Activated CD8-positive, alpha-beta memory T cell treated with anti-CD3 and anti-CD28 coated beads, Interleukin-2, amount 10 ng/mL, durations not matched to agents 7 days and 5 days (primary cell): ENCODE data around the gene DROSHA. TPM values are rescaled to one million over a fixed set of nuclear protein-coding genes. Genes with fewer than 3 reads are reported as not detected.
A peak's percentile ranks its signal among the peaks of the same experiment; 100 is the strongest.
"Not testable (repeated sequence)": the region's sequence is repeated elsewhere in the genome, so short reads cannot be mapped to it uniquely, and the experiment has no call there.

Experiments
- ATAC-seq: fragments of 150-1000 bp; cut with Tn5 transposase; one replicate; pipeline ENCODE4 v1.10.0; 2021; ENCODE audit warnings: moderate library complexity
- CTCF ChIA-PET: fragments of 350-600 bp; sonication (Branson Sonifier 250); formaldehyde crosslinking; loops from one replicate; lab custom pipeline; 2021; ENCODE audit warnings: antibody characterized with exemption; lab: Charles Lee
- DNase-seq: peaks from one replicate; pipeline ENCODE4 v3.0.0-alpha.2; 2020
- H3K27ac Mint-ChIP-seq: one replicate; pipeline ENCODE4 v1.8.0; 2021; ENCODE audit warnings: mild to moderate bottlenecking, mixed read lengths
- H3K27me3 Mint-ChIP-seq: one replicate; pipeline ENCODE4 v1.8.0; 2021; ENCODE audit warnings: mixed read lengths
- H3K36me3 Mint-ChIP-seq: one replicate; pipeline ENCODE4 v1.8.0; 2021; ENCODE audit warnings: mild to moderate bottlenecking, mixed read lengths
- H3K4me1 Mint-ChIP-seq: one replicate; pipeline ENCODE4 v1.8.0; 2021; ENCODE audit warnings: mixed read lengths
- H3K4me3 Mint-ChIP-seq: one replicate; pipeline ENCODE4 v1.8.0; 2021; ENCODE audit warnings: mild to moderate bottlenecking, moderate library complexity, mixed read lengths
- H3K9me3 Mint-ChIP-seq: one replicate; pipeline ENCODE4 v1.8.0; 2022; ENCODE audit warnings: low read depth, mixed read lengths
- total RNA-seq, 2 experiments: library from RNA; stranded (reverse); gene quantifications; one replicate each; pipeline ENCODE4 v1.2.3, GENCODE V29; 2021

Gene DROSHA, protein sequence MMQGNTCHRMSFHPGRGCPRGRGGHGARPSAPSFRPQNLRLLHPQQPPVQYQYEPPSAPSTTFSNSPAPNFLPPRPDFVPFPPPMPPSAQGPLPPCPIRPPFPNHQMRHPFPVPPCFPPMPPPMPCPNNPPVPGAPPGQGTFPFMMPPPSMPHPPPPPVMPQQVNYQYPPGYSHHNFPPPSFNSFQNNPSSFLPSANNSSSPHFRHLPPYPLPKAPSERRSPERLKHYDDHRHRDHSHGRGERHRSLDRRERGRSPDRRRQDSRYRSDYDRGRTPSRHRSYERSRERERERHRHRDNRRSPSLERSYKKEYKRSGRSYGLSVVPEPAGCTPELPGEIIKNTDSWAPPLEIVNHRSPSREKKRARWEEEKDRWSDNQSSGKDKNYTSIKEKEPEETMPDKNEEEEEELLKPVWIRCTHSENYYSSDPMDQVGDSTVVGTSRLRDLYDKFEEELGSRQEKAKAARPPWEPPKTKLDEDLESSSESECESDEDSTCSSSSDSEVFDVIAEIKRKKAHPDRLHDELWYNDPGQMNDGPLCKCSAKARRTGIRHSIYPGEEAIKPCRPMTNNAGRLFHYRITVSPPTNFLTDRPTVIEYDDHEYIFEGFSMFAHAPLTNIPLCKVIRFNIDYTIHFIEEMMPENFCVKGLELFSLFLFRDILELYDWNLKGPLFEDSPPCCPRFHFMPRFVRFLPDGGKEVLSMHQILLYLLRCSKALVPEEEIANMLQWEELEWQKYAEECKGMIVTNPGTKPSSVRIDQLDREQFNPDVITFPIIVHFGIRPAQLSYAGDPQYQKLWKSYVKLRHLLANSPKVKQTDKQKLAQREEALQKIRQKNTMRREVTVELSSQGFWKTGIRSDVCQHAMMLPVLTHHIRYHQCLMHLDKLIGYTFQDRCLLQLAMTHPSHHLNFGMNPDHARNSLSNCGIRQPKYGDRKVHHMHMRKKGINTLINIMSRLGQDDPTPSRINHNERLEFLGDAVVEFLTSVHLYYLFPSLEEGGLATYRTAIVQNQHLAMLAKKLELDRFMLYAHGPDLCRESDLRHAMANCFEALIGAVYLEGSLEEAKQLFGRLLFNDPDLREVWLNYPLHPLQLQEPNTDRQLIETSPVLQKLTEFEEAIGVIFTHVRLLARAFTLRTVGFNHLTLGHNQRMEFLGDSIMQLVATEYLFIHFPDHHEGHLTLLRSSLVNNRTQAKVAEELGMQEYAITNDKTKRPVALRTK (N-terminal part only)
- 10 to 100 TPM; 73.2 to 76.3 TPM for total RNA-seq

DNA sequence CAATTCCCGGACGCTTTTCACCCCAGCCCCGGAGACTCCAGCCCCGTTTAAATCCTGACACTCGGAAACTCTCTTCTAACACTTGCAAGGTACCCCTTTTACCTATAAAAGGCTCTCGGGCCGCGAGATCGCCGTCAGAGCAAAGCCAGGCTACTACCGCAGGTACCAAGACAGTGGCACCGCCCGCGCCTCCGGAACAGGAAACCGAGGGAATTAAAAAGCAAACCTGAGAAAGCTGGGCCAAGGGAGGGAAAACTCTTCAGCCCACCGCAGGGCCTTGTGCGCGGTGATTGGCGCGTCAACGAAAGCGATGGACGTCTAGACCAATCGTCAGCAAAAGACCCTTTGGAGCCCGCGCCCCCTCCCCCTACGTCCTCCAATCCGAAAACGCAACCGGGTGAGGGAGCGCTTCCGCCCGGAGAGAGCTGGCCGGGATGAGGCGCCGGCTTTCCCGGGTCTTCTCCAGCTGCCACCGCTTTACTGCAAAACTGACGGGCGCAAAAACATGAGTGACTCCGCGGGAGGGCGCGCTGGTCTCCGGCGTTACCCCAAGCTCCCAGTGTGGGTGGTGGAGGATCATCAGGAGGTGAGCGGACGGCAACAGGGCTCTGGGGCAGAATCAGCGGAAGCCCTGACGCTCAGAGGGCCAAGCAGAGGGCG is at the start of gene DROSHA, which contains the start of gene C5orf22:
TSS of gene DROSHA (minus strand) at position 206 of the 660 bp plus-strand sequence. CDS start 3,034 bp downstream, outside the sequence.
TSS of gene C5orf22 (plus strand) at position 414 of the 660 bp plus-strand sequence. CDS start at position 506, 92 bp downstream.
- H3K36me3 Mint-ChIP-seq: peaks cover 38% of the 10 kb centered on the region
- no peaks in the 10 kb centered on the region for H3K27me3 Mint-ChIP-seq
- H3K4me3 Mint-ChIP-seq: peak within 1 kb of the TSS; percentile 90
- DNase-seq (peak; percentile 95), ATAC-seq (peak; percentile 96)
- no peaks in the 10 kb centered on the region for H3K9me3 Mint-ChIP-seq
- peak within 1 kb of the TSS; percentile 94 for H3K27ac Mint-ChIP-seq
- CTCF ChIA-PET: interaction anchor here (1.3 to 1.4 kb wide), 3 partner anchors 12 to 561 kb away, joined by 3 to 6 read pairs (median 4); no protein-coding TSS in a partner anchor
- H3K4me1 Mint-ChIP-seq: peaks cover 41% of the 10 kb centered on the region

DNA sequence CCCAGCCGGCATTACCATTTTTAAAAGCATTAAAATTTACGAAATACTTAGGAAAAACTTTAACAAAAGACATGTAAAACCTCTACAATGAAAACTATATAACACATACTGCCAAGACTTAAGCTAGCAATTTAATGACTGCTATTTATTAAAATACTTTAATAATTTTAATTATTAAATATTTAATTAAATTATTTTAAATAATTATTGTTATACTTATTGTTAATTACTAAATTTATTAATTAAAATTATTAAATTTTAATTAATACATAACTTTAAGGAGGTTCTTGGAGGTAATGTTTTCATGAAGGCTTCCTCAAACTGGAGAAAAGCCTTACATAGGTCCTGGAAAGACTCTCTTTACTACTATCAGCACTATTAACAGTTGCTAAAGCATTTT is 47.7 kb upstream of the DROSHA start:
- H3K36me3 Mint-ChIP-seq: no peaks in the 10 kb centered on the region
- ATAC-seq (no peak), DNase-seq (no peak)
- H3K27me3 Mint-ChIP-seq: peaks cover 29% of the 10 kb centered on the region
- no peak overlapping the region for H3K4me3 Mint-ChIP-seq
- peaks cover 4% of the 10 kb centered on the region for H3K4me1 Mint-ChIP-seq
- no peaks in the 10 kb centered on the region for H3K9me3 Mint-ChIP-seq
- CTCF ChIA-PET: no interaction called here
- no peak overlapping the region for H3K27ac Mint-ChIP-seq

GRCh38 chr5:31577438-31577837 is 45.5 kb upstream of the DROSHA start:
- Mint-ChIP-seq H3K27me3 (peaks cover 20% of the 10 kb centered on the region), H3K4me1 (peaks cover 4% of the 10 kb centered on the region), H3K36me3 (no peaks in the 10 kb centered on the region), H3K4me3 (no peak overlapping the region), H3K27ac (no peak overlapping the region), H3K9me3 (no peaks in the 10 kb centered on the region)
- CTCF ChIA-PET: no interaction called here
- ATAC-seq (no peak), DNase-seq (no peak)

DNA sequence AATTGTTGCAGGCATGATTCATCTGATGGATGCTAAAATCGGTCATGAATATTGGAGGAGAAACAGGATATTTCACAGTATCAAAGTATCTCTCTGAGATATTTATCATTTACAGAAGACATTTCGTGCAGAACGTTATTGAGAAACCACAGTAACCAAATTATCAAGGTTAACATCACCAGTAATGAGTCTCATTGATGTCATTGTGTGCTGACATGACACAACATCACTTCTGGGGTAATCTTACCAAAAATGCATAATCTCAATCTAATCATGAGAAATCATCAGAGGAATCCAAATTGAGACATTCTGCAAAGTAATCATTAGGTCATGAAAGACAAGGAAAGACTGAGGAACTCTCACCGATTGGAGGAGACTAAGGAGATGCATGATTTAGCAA is 42.9 kb upstream of the DROSHA start:
- Mint-ChIP-seq H3K4me1 (peaks cover 4% of the 10 kb centered on the region), H3K9me3 (no peaks in the 10 kb centered on the region), H3K36me3 (no peaks in the 10 kb centered on the region), H3K27ac (no peak overlapping the region), H3K27me3 (peaks cover 15% of the 10 kb centered on the region), H3K4me3 (no peak overlapping the region)
- ATAC-seq: no peak
- CTCF ChIA-PET: no interaction called here
- DNase-seq: no peak

- no peaks in the 10 kb centered on the region for H3K9me3 Mint-ChIP-seq
- DNase-seq (no peak), ATAC-seq (no peak)
- peaks cover 15% of the 10 kb centered on the region for H3K27me3 Mint-ChIP-seq
- CTCF ChIA-PET: no interaction called here
- H3K27ac Mint-ChIP-seq: no peak overlapping the region
- peaks cover 4% of the 10 kb centered on the region for H3K4me1 Mint-ChIP-seq
- H3K4me3 Mint-ChIP-seq: no peak overlapping the region
- H3K36me3 Mint-ChIP-seq: no peaks in the 10 kb centered on the region
These were observed 41.7 kb upstream of the DROSHA start for GRCh38 chr5:31573494-31574142.

GRCh38 chr5:31569068-31569467 is 37.2 kb upstream of the DROSHA start:
- H3K27me3 Mint-ChIP-seq: no peaks in the 10 kb centered on the region
- ATAC-seq (no peak), DNase-seq (no peak)
- H3K4me1 Mint-ChIP-seq: no peaks in the 10 kb centered on the region
- H3K4me3 Mint-ChIP-seq: no peak overlapping the region
- CTCF ChIA-PET: no interaction called here
- H3K9me3 Mint-ChIP-seq: peaks cover 9% of the 10 kb centered on the region
- peaks cover 2% of the 10 kb centered on the region for H3K36me3 Mint-ChIP-seq
- no peak overlapping the region for H3K27ac Mint-ChIP-seq

GRCh38 chr5:31568302-31568835 is 36.5 kb upstream of the DROSHA start:
- H3K4me3 Mint-ChIP-seq: no peak overlapping the region
- DNase-seq (no peak), ATAC-seq (no peak)
- no peak overlapping the region for H3K27ac Mint-ChIP-seq
- no peaks in the 10 kb centered on the region for H3K27me3 Mint-ChIP-seq
- H3K4me1 Mint-ChIP-seq: no peaks in the 10 kb centered on the region
- CTCF ChIA-PET: no interaction called here
- peaks cover 9% of the 10 kb centered on the region for H3K9me3 Mint-ChIP-seq
- H3K36me3 Mint-ChIP-seq: peaks cover 2% of the 10 kb centered on the region

DNA sequence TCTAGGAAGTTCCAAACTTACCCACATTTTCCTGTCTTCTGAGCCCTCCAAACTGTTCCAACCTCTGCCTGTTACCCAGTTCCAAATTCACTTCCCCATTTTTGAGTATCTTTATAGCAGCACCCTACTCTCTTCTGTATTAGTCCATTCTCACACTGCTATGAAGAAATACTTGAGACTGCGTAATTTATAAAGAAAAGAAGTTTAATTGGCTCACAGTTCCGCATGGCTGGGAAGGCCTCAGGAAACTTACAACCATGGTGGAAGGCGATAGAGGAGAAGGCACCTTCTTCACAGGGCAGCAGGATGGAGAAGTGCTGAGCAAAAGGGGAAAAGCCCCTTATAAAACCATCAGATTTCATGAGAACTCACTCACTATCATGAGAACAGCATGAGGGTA is 34.5 kb upstream of the DROSHA start:
- H3K36me3 Mint-ChIP-seq, H3K27me3 Mint-ChIP-seq: not testable (repeated sequence)

GRCh38 chr5:31563216-31563615 is 31.3 kb upstream of the DROSHA start:
- Mint-ChIP-seq H3K4me1 (no peaks in the 10 kb centered on the region), H3K27ac (no peak overlapping the region), H3K27me3 (no peaks in the 10 kb centered on the region), H3K36me3 (peaks cover 2% of the 10 kb centered on the region), H3K4me3 (no peak overlapping the region), H3K9me3 (peaks cover 9% of the 10 kb centered on the region)
- CTCF ChIA-PET: no interaction called here
- ATAC-seq (no peak), DNase-seq (no peak)

More for the DNA sequence above, 34.5 kb upstream of the DROSHA start:
- ATAC-seq, H3K27ac Mint-ChIP-seq, CTCF ChIA-PET, DNase-seq, H3K4me3 Mint-ChIP-seq, H3K4me1 Mint-ChIP-seq, H3K9me3 Mint-ChIP-seq: not testable (repeated sequence)

- no peak overlapping the region for H3K4me3 Mint-ChIP-seq
- ATAC-seq (no peak), DNase-seq (no peak)
- H3K9me3 Mint-ChIP-seq: peaks cover 9% of the 10 kb centered on the region
- no peaks in the 10 kb centered on the region for H3K27me3 Mint-ChIP-seq
- H3K4me1 Mint-ChIP-seq: no peaks in the 10 kb centered on the region
- CTCF ChIA-PET: no interaction called here
- H3K36me3 Mint-ChIP-seq: peaks cover 7% of the 10 kb centered on the region
- H3K27ac Mint-ChIP-seq: no peak overlapping the region
These were observed 30.1 kb upstream of the DROSHA start for GRCh38 chr5:31561946-31562345.

GRCh38 chr5:31559942-31560341 is 28.0 kb upstream of the DROSHA start:
- peaks cover 2% of the 10 kb centered on the region for H3K9me3 Mint-ChIP-seq
- H3K4me3 Mint-ChIP-seq: no peak overlapping the region
- no peak overlapping the region for H3K27ac Mint-ChIP-seq
- no peaks in the 10 kb centered on the region for H3K27me3 Mint-ChIP-seq
- H3K4me1 Mint-ChIP-seq: no peaks in the 10 kb centered on the region
- ATAC-seq: no peak
- peaks cover 23% of the 10 kb centered on the region for H3K36me3 Mint-ChIP-seq
- CTCF ChIA-PET: interaction anchor here (0.7 kb wide), 1 partner anchor 21 kb away, joined by 3 read pairs; no protein-coding TSS in a partner anchor
- DNase-seq: no peak

GRCh38 chr5:31556461-31556860 is 24.6 kb upstream of the DROSHA start:
- CTCF ChIA-PET: no interaction called here
- peaks cover 49% of the 10 kb centered on the region for H3K36me3 Mint-ChIP-seq
- no peak for DNase-seq
- ATAC-seq: no peak
- H3K4me3 Mint-ChIP-seq: no peak overlapping the region
- no peaks in the 10 kb centered on the region for H3K9me3 Mint-ChIP-seq
- H3K27me3 Mint-ChIP-seq: no peaks in the 10 kb centered on the region
- no peak overlapping the region for H3K27ac Mint-ChIP-seq
- no peaks in the 10 kb centered on the region for H3K4me1 Mint-ChIP-seq
